SK-N-SH treated with all-trans-retinoic acid at 6 μM for 48 hours (cell line): ENCODE measurements around the gene TUBGCP5.
"Not testable (repeated sequence)": the region's sequence is repeated elsewhere in the genome, so short reads cannot be mapped to it uniquely, and the experiment has no call there.

Experiments
- ATAC-seq: fragments of 200-7000 bp; cut with Tn5 transposase; 3 replicates; pipeline ENCODE4 v1.9.1; 2020; ENCODE audit warnings: mild to moderate bottlenecking, moderate library complexity
- ARNTL ChIP-seq: fragments of 450-650 bp; formaldehyde crosslinking; IDR thresholded peaks from 2 replicates; pipeline ENCODE4 v1.5.0; 2020; ENCODE audit warnings: low read depth, mild to moderate bottlenecking, moderate library complexity, borderline replicate concordance
- BACH2 ChIP-seq: fragments of 250-450 bp; sonication (Bioruptor Pico); IDR thresholded peaks from 2 replicates; pipeline ENCODE4 v1.9.0; 2021; ENCODE audit warnings: mild to moderate bottlenecking, borderline replicate concordance
- CREB5 ChIP-seq: fragments of 250-450 bp; sonication (Bioruptor Pico); IDR thresholded peaks from 2 replicates; pipeline ENCODE4 v1.5.1; 2020; ENCODE audit warnings: low read depth, mild to moderate bottlenecking, moderate library complexity
- CSDC2 ChIP-seq: fragments of 250-450 bp; sonication (Bioruptor Pico); IDR thresholded peaks from 2 replicates; pipeline ENCODE4 v1.5.0; 2020; ENCODE audit warnings: mild to moderate bottlenecking, moderate library complexity
- GLIS3 ChIP-seq: fragments of 250-450 bp; sonication (Bioruptor Pico); IDR thresholded peaks from 2 replicates; pipeline ENCODE4 v1.5.0; 2020; ENCODE audit warnings: mild to moderate bottlenecking, moderate library complexity
- ISL1 ChIP-seq: fragments of 250-450 bp; sonication (Bioruptor Pico); IDR thresholded peaks from 2 replicates; pipeline ENCODE4 v2.1.2; 2022; ENCODE audit warnings: mild to moderate bottlenecking, moderate library complexity
- PATZ1 ChIP-seq: fragments of 250-450 bp; sonication (Bioruptor Pico); IDR thresholded peaks from 2 replicates; pipeline ENCODE4 v1.8.0; 2020; ENCODE audit warnings: mild to moderate bottlenecking, moderate library complexity, borderline replicate concordance
- PPARA ChIP-seq: fragments of 250-450 bp; sonication (Bioruptor Pico); IDR thresholded peaks from 2 replicates; pipeline ENCODE4 v1.5.0; 2020; ENCODE audit warnings: mild to moderate bottlenecking, borderline replicate concordance
- RARB ChIP-seq: fragments of 250-450 bp; sonication (Bioruptor Pico); IDR thresholded peaks from 2 replicates; pipeline ENCODE4 v1.8.0; 2021; ENCODE audit warnings: mild to moderate bottlenecking, moderate library complexity
- SNAI2 ChIP-seq: fragments of 250-450 bp; sonication (Bioruptor Pico); IDR thresholded peaks from 2 replicates; pipeline ENCODE4 v1.5.0; 2020; ENCODE audit warnings: mild to moderate bottlenecking, moderate library complexity
- TCF4 ChIP-seq: fragments of 250-450 bp; sonication (Bioruptor Pico); IDR thresholded peaks from 2 replicates; pipeline ENCODE4 v1.8.0; 2021; ENCODE audit warnings: mild to moderate bottlenecking, moderate library complexity, borderline replicate concordance
- TOX ChIP-seq: fragments of 250-450 bp; sonication (Bioruptor Pico); IDR thresholded peaks from 2 replicates; pipeline ENCODE4 v1.8.0; 2021; ENCODE audit warnings: mild to moderate bottlenecking, moderate library complexity, borderline replicate concordance
- TSHZ2 ChIP-seq: fragments of 250-450 bp; sonication (Bioruptor Pico); IDR thresholded peaks from 2 replicates; pipeline ENCODE4 v1.5.0; 2020; ENCODE audit warnings: mild to moderate bottlenecking, moderate library complexity
- ZC3H10 ChIP-seq: fragments of 250-450 bp; sonication (Bioruptor Pico); IDR thresholded peaks from 2 replicates; pipeline ENCODE4 v1.5.1; 2021; ENCODE audit warnings: mild to moderate bottlenecking, moderate library complexity
- ZFP3 ChIP-seq: fragments of 250-450 bp; sonication (Bioruptor Pico); IDR thresholded peaks from 2 replicates; pipeline ENCODE4 v1.5.0; 2020; ENCODE audit warnings: mild to moderate bottlenecking, moderate library complexity
- ZFP30 ChIP-seq: fragments of 450-650 bp; formaldehyde crosslinking; IDR thresholded peaks from 2 replicates; pipeline ENCODE4 v1.5.0; 2022; ENCODE audit warnings: mild to moderate bottlenecking, moderate library complexity
- ZNF565 ChIP-seq: fragments of 450-650 bp; formaldehyde crosslinking; conservative IDR thresholded peaks from 2 replicates; pipeline ENCODE4 v1.5.0; 2020; ENCODE audit warnings: low read depth, mild to moderate bottlenecking, moderate library complexity
- ZNF70 ChIP-seq: fragments of 450-650 bp; formaldehyde crosslinking; IDR thresholded peaks from 2 replicates; pipeline ENCODE4 v1.5.0; 2020; ENCODE audit warnings: mild to moderate bottlenecking, moderate library complexity
- ZNF8 ChIP-seq: fragments of 450-650 bp; formaldehyde crosslinking; IDR thresholded peaks from 2 replicates; pipeline ENCODE4 v1.5.0; 2020; ENCODE audit warnings: mild to moderate bottlenecking, moderate library complexity
- TF ChIP-seq, protein P1 (sequence below): fragments of 250-450 bp; sonication (Bioruptor Pico); IDR thresholded peaks from 2 replicates; pipeline ENCODE4 v1.8.0; 2021; ENCODE audit warnings: low read depth, mild to moderate bottlenecking, moderate library complexity, borderline replicate concordance

Gene TUBGCP5

GRCh38 chr15:23050708-23051107 lies 11.3 kb upstream of the TUBGCP5 start (continued):
- no peak for TF ChIP-seq RARB (CRISPR knock-in tag)

- no peak for ATAC-seq
- no peak for TF ChIP-seq ZNF8 (CRISPR knock-in tag)
- TF ChIP-seq ZNF565 = no peak
- no peak for TF ChIP-seq ARNTL (CRISPR knock-in tag)
- no peak for TF ChIP-seq ZNF70 (CRISPR knock-in tag)
- no peak for TF ChIP-seq ZC3H10
- TF ChIP-seq TOX (CRISPR knock-in tag) = no peak
- TF ChIP-seq CSDC2 (CRISPR knock-in tag) = no peak
- TF ChIP-seq, protein P1, sequence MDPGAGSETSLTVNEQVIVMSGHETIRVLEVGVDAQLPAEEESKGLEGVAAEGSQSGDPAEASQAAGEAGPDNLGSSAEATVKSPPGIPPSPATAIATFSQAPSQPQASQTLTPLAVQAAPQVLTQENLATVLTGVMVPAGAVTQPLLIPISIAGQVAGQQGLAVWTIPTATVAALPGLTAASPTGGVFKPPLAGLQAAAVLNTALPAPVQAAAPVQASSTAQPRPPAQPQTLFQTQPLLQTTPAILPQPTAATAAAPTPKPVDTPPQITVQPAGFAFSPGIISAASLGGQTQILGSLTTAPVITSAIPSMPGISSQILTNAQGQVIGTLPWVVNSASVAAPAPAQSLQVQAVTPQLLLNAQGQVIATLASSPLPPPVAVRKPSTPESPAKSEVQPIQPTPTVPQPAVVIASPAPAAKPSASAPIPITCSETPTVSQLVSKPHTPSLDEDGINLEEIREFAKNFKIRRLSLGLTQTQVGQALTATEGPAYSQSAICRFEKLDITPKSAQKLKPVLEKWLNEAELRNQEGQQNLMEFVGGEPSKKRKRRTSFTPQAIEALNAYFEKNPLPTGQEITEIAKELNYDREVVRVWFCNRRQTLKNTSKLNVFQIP (CRISPR knock-in tag) = no peak
- no peak for TF ChIP-seq PATZ1 (CRISPR knock-in tag)
- no peak for TF ChIP-seq ZFP3 (CRISPR knock-in tag)
Observed at GRCh38 chr15:23049984-23050628, 10.7 kb upstream of the TUBGCP5 start.

DNA sequence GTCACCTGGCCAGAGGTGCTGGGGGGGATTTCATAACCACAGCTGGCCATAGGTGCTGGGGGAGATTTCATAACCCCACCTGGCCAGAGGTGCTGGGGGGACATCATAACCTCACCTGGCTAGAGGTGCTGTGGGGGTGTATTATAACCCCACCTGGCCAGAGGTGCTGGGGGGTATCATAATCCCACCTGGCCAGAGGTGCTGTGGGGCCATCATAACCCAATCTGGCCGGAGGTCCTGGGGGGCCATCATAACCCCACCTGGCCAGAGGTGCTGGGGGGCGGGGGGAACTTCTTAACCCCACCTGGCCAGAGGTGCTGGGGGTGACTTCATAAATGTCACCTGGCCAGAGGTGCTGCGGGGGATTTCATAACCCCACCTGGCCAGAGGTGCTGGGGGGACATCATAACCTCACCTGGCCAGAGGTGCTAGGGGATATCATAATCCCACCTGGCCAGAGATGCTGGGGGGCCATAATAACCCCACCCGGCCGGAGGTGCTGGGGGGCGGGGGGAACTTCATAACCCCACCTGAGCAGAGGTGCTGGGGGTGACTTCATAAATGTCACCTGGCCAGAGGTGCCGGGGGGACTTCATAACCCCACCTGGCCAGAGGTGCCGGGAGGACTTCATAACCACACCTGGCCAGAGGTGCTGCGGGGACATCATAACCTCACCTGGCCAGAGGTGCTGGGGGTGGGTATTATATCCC lies 9.4 kb upstream of the TUBGCP5 start:
- ATAC-seq = not testable (repeated sequence)

DNA sequence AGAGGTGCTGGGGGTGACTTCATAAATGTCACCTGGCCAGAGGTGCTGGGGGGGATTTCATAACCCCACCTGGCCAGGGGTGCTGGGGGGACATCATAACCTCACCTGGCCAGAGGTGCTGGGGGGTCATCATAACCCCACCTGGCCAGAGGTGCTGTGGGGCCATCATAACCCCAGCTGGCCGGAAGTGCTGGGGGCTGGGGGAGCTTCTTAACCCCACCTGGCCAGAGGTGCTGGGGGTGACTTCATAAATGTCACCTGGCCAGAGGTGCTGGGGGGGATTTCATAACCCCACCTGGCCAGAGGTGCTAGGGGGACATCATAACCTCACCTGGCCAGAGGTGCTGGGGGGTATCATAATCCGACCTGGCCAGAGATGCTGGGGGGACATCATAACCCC lies 4.6 kb upstream of the TUBGCP5 start:
- not testable (repeated sequence) for ATAC-seq

DNA sequence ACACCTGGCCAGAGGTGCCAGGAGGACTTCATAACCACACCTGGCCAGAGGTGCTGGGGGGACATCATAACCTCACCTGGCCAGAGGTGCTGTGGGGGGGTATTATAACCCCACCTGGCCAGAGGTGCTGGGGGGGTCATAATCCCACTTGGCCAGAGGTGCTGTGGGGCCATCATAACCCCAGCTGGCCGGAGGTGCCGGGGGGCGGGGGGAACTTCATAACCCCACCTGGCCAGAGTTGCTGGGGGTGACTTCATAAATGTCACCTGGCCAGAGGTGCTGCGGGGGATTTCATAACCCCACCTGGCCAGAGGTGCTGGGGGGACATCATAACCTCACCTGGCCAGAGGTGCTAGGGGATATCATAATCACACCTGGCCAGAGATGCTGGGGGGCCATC lies 4.2 kb upstream of the TUBGCP5 start:
- ATAC-seq = not testable (repeated sequence)

GRCh38 chr15:23041736-23042135 lies 2.4 kb upstream of the TUBGCP5 start:
- not testable (repeated sequence) for ATAC-seq

DNA sequence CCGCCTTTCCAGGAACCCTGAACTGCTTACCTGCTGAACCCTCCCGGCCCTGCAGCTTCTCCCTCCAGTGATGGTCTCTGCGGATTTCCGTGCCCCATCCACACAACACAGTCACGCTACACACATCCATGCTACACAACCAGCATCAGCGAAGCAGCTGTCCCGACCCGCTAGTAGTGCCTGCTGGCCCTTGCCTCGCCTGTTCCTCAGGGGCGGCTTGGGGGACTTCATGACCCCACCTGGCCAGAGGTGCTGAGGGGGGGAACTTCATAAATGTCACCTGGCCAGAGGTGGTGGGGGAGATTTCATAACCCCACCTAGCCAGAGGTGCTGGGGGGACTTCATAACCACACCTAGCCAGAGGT lies 530 bp upstream of the TUBGCP5 start:
- ATAC-seq = peak; percentile 50
- TF ChIP-seq, protein P1 (CRISPR knock-in tag) = no peak
- no peak for TF ChIP-seq TOX (CRISPR knock-in tag)
- TF ChIP-seq ZFP30 = no peak
- TF ChIP-seq ZNF70 (CRISPR knock-in tag) = no peak
- no peak for TF ChIP-seq PPARA (CRISPR knock-in tag)
- no peak for TF ChIP-seq ISL1 (CRISPR knock-in tag)
- no peak for TF ChIP-seq GLIS3
- no peak for TF ChIP-seq BACH2 (CRISPR knock-in tag)
- no peak for TF ChIP-seq SNAI2 (CRISPR knock-in tag)
- no peak for TF ChIP-seq ZNF565
- no peak for TF ChIP-seq CREB5
- TF ChIP-seq RARB (CRISPR knock-in tag) = no peak
- TF ChIP-seq TCF4 = no peak
- TF ChIP-seq TSHZ2 (CRISPR knock-in tag) = no peak
- TF ChIP-seq ARNTL (CRISPR knock-in tag) = no peak
- TF ChIP-seq, all 23 proteins: peak for 0
